Activated gamma-delta T cell treated with Interleukin-2 at 50 U/mL for 16 hours (primary cell): ENCODE data around the gene SNRPA.

Experiments used
- DNase-seq: peaks from one replicate; pipeline ENCODE4 v3.0.0-alpha.2; 2020

SNRPA gene

GRCh38 chr19:40750874-40751537 is at the start of gene SNRPA:
TSS of gene SNRPA (plus strand) at chr19:40751203. CDS start at chr19:40751409, 206 bp downstream.
- DNase-seq = peak; percentile 95

DNA sequence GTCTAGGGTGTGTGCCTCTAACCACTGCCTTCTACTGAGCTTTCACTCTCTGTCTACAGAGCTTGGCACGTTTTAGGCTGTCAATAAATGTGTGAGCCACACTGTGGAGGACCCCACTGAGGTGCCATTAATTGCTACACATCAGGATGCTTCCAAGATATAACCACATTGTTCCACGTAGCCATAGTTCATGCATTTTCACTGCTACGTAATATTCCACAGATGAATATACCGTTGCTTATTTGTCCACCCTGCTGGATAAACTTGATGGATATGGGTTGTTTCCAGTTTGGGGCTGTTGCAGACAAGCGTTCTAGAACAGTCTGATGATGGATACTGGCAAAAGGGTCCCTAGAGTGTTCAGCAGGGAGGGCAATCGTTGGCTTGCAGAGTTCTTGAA is 49.2 kb upstream of the SNRPA start:
- no peak for DNase-seq

DNA sequence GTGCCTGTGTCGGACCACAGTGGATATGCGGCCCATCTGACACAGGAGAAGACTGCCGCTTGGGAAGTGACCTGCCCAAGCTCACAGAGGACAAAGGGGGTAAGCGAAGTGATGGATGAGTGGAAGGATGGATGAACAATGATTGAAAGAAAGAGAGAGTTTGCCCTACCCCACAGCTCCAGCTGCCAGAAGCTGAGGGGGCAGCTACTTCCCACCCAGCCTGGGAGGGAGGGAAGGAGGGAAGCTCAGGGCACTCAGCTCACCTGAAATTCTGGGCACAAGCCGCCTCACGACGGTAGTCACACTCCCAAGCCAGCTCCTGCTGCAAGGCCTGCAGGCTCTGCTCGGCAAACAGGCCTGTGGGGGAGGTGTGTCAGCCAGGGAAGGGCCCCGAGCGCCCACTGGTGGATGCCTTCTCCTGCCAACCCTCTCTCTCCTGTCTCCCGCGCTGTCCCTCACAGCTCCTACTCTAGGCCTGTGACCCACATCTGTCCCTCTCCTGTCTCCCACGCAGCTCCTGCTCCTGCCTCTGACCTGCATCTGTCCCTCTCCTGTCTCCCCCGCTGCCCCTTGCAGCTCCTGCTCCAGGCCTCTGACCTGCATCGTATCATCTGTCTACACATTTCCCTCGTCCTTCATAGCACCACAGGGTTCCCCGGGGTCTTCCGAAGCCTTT is 48.5 kb upstream of the SNRPA start:
- no peak for DNase-seq

- no peak for DNase-seq
Observed at GRCh38 chr19:40703029-40703755, 47.8 kb upstream of the SNRPA start.

- no peak for DNase-seq
Observed at GRCh38 chr19:40704491-40705361, 46.3 kb upstream of the SNRPA start.

DNA sequence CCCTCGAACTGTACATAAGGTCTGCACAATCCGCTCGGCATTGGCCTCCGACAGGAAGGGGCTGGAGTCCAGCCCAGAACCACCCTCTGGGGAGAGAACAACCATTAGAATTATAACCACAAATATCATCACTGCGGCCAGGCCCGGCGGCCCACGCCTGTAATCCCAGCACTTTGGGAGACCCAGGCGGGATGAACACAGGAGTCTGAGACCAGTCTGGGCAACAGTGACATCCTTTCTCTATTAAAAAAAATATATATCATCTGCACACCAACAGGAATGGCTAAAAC is 45.7 kb upstream of the SNRPA start:
- DNase-seq = no peak

DNA sequence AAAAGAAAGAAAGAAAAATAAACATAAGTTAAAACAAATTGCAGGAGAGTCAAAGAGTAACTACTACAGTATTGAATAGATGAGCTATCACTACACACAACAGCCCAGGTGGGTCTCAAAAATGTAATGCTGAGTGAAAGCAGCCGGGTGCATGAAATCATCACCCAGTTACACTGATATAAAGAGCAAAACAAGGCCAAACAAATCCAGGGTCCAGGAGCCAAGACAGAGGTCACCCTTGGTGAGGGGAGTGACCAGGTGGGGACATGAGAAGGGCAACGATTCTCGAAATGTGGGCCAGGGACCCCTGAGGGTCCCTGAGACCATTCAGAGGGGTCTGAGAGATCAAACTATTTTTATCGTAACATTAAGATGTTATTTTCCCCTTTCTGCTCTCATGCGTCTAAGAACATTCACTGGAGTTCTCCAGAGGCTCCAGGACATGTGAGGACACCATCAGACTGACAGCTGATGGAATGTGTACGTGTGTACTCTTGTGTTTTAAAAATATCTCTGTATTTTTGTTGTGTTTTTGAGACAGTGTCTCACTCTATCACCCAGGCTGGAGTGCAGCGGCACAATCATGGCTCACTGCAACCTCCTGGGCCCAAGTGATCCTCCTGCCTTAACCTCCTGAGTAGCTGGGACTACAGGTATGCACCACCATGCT is 44.9 kb upstream of the SNRPA start:
- no peak for DNase-seq

DNA sequence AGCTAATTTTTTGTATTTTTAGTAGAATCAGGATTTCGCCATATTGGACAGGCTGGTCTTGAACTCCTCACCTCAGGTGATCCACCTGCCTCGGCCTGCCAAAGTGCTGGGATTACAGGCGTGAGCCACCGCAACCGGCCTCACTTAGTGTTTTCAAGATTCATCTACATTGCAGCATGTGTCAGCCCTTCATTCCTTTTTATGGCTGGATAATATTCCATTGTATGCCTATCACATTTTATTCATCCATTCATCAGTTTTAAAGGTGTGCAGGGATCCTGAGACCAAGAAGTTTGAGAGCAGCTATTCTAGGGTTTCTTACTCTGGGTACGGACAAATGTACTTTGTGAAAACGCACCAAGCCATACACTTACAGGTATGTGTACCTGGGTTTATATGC is 43.4 kb upstream of the SNRPA start:
- DNase-seq = no peak

DNA sequence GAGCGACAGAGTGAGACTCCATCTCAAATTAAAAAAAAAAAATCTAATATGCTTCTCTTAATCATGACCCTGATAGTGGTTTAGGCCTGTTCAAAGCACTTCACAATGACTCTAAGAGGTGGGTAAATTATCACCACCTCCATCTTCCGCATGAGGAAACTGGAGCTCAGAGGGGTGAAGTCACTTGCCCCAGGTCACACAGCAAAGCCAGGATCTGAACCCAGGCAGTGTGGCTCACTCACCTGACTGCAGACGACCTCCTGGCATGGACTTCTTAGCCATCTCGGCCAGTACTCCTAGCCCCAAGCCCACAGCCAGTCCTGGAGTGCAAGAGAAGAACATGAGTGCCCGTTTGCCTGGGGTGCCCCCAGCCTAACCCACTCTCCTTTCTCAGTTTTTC is 41.2 kb upstream of the SNRPA start:
- DNase-seq = no peak

GRCh38 chr19:40713939-40714338 is 37.1 kb upstream of the SNRPA start:
- DNase-seq = no peak

GRCh38 chr19:40714441-40715299 is 36.3 kb upstream of the SNRPA start:
- DNase-seq = peak; percentile 93

DNA sequence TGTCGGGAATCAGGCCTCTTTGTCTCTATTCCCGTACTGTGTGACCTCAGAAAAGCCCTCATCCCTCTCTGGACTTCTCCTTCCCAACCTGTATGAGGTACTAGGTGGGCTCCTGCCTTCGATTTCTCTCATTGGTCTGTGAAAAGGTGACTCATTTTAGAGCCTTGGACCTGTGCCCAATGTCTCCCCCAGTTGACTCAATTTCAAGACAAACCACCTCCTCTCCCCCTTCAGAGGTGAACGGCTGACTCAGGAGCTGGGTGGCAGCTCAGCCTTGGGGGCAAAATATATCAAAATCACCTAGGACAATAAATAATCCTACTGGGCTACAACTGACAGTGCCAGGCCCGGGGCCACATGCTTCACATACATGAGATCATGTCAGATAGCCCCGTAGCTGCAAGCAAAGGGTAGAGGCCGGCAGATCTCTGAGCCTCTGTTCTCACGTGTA is 34.9 kb upstream of the SNRPA start:
- DNase-seq = peak; percentile 71

GRCh38 chr19:40716482-40717324 is 34.3 kb upstream of the SNRPA start, which contains the start of the genes COQ8B and ITPKC:
TSS of gene COQ8B (minus strand) at chr19:40716886. CDS start at chr19:40714632, 2,254 bp downstream.
TSS of gene ITPKC (plus strand) at chr19:40717112. CDS start at chr19:40717136, 24 bp downstream.
- peak; percentile 100 for DNase-seq

DNA sequence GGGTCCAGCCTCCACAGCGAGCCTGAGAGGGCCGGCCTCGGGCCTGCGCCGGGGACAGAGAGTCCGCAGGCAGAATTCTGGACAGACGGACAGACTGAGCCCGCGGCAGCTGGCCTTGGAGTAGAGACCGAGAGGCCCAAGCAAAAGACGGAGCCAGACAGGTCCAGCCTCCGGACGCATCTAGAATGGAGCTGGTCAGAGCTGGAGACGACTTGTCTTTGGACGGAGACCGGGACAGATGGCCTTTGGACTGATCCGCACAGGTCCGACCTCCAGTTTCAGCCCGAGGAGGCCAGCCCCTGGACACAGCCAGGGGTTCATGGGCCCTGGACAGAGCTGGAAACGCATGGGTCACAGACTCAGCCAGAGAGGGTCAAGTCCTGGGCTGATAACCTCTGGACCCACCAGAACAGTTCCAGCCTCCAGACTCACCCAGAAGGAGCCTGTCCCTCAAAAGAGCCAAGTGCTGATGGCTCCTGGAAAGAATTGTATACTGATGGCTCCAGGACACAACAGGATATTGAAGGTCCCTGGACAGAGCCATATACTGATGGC is 33.6 kb upstream of the SNRPA start:
- no peak for DNase-seq

DNA sequence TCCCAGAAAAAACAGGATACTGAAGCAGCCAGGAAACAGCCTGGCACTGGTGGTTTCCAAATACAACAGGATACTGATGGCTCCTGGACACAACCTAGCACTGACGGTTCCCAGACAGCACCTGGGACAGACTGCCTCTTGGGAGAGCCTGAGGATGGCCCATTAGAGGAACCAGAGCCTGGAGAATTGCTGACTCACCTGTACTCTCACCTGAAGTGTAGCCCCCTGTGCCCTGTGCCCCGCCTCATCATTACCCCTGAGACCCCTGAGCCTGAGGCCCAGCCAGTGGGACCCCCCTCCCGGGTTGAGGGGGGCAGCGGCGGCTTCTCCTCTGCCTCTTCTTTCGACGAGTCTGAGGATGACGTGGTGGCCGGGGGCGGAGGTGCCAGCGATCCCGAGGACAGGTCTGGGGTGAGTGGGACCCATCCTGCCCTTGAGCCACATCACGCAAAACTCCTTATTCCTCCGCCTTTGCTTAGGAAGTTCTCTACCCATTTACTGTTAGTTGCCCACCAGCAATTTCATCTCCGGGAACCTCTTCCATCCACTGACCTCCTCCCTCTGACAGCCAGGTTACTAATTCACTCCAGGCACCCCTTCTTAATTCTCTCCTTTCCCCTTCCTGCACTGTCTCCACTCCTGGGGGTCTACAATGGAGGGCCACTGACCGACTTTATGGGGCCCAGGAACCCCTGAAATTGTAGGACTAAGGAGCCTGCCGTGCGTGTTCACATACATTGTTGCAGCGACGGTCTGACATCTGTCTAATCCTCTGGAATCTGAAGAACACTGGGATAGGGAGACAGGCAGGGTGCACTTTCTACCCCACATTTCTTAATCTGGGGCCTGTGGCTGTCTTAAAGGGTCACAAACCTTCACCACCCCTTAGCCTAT is 32.9 kb upstream of the SNRPA start:
- DNase-seq = no peak

GRCh38 chr19:40718774-40719391 is 32.1 kb upstream of the SNRPA start:
- no peak for DNase-seq

- no peak for DNase-seq
Observed at GRCh38 chr19:40719414-40719894, 31.5 kb upstream of the SNRPA start.

DNA sequence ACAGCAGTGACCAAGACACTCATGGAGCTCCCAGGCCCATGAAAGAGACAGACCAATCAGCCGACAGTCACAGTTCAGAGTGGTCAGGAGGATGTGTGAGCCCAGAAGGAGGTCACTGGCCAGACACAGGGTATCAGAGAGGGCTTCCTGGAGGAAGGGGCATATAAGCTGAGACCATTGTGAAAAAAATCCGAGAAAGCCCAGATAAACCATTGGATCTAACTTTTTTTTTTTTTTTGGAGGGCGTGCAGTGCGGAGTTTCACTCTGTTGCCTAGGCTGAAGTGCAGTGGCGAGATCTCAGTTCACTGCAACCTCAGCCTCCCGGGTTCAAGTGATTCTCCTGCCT is 29.9 kb upstream of the SNRPA start:
- DNase-seq = no peak
